ENCODE data around the gene LRRK2. TPM values are rescaled to one million over a fixed set of nuclear protein-coding genes. Genes with fewer than 3 reads are reported as not detected.

The LRRK2 gene
- total RNA-seq, 4 donors from 2014 or later = 24.0 to 32.8 (median 29.2) TPM

DNA sequence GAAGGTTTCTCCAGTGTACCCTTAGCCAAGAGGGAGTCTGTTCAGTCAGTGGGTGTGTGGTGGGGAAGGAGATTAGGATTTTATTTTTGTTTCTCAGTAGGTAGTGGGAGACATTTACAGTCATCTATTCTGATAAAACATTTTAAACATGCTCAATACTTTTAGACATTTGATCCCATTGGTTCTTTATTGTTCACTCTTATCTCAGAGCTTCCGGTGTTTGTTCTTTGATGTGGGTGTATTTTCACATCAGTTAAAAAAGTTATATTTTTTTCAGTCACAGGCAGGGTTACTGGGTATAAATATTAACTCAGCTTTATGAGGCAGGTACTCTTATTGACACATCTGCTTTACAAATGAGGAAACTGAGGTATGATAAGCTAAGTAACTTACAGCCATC is 43.3 kb upstream of the LRRK2 start:
- no peaks in the 10 kb centered on the region for H3K4me1 ChIP-seq
- TF ChIP-seq POLR2AphosphoS5 (IDR thresholded peaks at IDR 0.05) (no peak), EP300 (IDR thresholded peaks at IDR 0.05) (no peak), POLR2A (IDR thresholded peaks at IDR 0.05; ENCODE audit: low read depth) (no peak)
- TF ChIP-seq, protein P1, sequence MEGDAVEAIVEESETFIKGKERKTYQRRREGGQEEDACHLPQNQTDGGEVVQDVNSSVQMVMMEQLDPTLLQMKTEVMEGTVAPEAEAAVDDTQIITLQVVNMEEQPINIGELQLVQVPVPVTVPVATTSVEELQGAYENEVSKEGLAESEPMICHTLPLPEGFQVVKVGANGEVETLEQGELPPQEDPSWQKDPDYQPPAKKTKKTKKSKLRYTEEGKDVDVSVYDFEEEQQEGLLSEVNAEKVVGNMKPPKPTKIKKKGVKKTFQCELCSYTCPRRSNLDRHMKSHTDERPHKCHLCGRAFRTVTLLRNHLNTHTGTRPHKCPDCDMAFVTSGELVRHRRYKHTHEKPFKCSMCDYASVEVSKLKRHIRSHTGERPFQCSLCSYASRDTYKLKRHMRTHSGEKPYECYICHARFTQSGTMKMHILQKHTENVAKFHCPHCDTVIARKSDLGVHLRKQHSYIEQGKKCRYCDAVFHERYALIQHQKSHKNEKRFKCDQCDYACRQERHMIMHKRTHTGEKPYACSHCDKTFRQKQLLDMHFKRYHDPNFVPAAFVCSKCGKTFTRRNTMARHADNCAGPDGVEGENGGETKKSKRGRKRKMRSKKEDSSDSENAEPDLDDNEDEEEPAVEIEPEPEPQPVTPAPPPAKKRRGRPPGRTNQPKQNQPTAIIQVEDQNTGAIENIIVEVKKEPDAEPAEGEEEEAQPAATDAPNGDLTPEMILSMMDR (IDR thresholded peaks at IDR 0.05) = no peak
- DNase-seq (ENCODE audit: extremely low spot score) = no peak
- WGBS = 93% methylated on average over 1 of the region's 1 CpG
- intact Hi-C loops (cut with DNase I) = no loop called here
- H3K36me3 ChIP-seq = no peaks in the 10 kb centered on the region
- no peak overlapping the region for H3K4me3 ChIP-seq
- H3K27me3 ChIP-seq = no peaks in the 10 kb centered on the region
- H3K27ac ChIP-seq (replicated peaks in 1 of 4) = no peak overlapping the region
- H3K9me3 ChIP-seq = no peaks in the 10 kb centered on the region

DNA sequence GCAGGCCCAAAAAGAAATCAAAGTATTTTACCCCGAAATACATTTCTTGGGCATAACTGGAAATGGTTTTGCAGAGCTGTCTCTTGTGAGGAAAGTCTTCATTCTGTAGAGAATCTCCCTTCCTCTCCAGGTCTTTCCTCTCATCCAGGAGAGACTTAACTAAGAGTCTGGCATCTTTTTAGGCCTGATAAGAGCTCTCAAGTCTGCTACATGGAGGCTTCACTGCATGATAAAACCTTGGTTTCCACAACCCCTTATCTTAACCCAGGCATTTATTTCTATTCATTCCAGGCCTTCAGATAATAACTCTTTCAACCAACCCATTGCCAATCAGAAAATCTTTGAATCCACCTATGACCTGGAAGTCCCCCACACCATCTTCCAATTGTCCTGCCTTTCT is 41.1 kb upstream of the LRRK2 start:
- no peak overlapping the region for H3K27ac ChIP-seq (replicated peaks in 1 of 4)
- intact Hi-C loops (cut with DNase I) = no loop called here
- no peaks in the 10 kb centered on the region for H3K27me3 ChIP-seq
- H3K4me1 ChIP-seq = no peaks in the 10 kb centered on the region
- no peak for TF ChIP-seq POLR2AphosphoS5 (IDR thresholded peaks at IDR 0.05)
- TF ChIP-seq, protein P1 (IDR thresholded peaks at IDR 0.05) = no peak
- no peak for TF ChIP-seq EP300 (IDR thresholded peaks at IDR 0.05)
- TF ChIP-seq POLR2A (IDR thresholded peaks at IDR 0.05; ENCODE audit: low read depth) = no peak
- no peaks in the 10 kb centered on the region for H3K36me3 ChIP-seq
- 71% methylated on average over 1 of the region's 1 CpG for WGBS
- no peaks in the 10 kb centered on the region for H3K9me3 ChIP-seq
- DNase-seq (ENCODE audit: extremely low spot score) = no peak
- no peak overlapping the region for H3K4me3 ChIP-seq

DNA sequence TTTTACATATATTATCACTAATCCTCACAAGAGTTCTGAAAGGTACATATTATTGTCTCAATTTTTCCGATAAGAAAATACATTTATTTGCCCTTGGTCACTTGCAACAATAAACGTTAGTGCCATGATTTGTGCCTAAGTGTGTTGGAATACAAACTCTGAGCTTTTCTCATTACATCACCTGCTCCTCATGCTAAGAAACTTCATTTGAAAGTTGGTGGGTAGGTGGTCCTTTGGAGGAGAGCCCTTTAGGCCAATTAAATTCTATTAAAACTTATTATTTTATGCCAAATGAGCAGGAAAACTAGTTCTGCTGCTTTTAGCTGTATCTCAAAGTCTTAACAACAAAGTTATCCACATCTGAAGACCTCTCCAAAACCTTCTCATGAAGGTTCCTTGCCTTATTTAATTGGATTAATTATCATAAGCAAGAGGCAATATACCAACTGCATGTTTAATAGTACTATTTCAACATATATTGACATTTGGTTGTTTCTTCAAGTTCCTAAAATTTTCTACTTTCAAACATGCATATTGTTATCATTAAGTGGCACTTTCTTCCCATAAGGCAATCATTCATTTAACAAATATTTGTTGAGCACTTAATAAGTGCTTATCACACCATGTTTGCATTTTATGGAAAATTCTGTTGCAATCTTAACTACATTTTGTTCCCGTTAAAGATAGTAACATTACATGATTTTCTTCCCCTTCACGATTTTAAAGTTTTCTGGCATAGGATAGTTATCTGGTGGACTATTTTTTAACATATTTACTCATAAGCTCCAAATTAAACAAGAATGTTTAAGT is 40.1 kb upstream of the LRRK2 start:
- intact Hi-C loops (cut with DNase I) = no loop called here
- WGBS = 84% methylated on average over 4 of the region's 4 CpGs
- TF ChIP-seq, protein P1 (IDR thresholded peaks at IDR 0.05) = no peak
- TF ChIP-seq POLR2AphosphoS5 (IDR thresholded peaks at IDR 0.05) (no peak), EP300 (IDR thresholded peaks at IDR 0.05) (no peak), POLR2A (IDR thresholded peaks at IDR 0.05; ENCODE audit: low read depth) (no peak)

DNA sequence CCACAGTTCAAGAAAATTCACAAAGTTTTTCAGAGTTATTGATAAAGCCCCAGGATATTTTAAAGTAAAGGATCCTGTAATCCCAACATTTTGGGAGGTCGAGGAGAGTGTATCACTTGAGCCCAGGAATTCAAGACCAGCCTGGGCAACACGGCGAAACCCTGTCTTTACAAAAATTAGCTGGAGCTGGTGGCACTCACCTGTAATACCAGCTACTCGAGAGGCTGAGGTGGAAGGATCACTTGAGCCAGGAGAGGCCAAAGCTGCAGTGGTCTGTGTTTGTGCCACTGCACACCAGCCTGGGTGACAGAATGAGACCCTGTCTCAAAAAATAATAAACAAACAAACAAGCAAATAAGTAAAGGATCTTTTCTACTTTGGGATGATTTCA is 39.5 kb upstream of the LRRK2 start:
- no peak overlapping the region for H3K27ac ChIP-seq (replicated peaks in 1 of 4)
- H3K9me3 ChIP-seq = no peaks in the 10 kb centered on the region
- no peaks in the 10 kb centered on the region for H3K36me3 ChIP-seq
- DNase-seq (ENCODE audit: extremely low spot score) = no peak
- WGBS = 95% methylated on average over 4 of the region's 4 CpGs
- TF ChIP-seq EP300 (IDR thresholded peaks at IDR 0.05) = no peak
- no peak for TF ChIP-seq POLR2AphosphoS5 (IDR thresholded peaks at IDR 0.05)
- TF ChIP-seq POLR2A (IDR thresholded peaks at IDR 0.05; ENCODE audit: low read depth) = no peak
- TF ChIP-seq, protein P1 (IDR thresholded peaks at IDR 0.05) = no peak
- intact Hi-C loops (cut with DNase I) = no loop called here
- no peaks in the 10 kb centered on the region for H3K4me1 ChIP-seq
- no peak overlapping the region for H3K4me3 ChIP-seq
- no peaks in the 10 kb centered on the region for H3K27me3 ChIP-seq

More for the DNA sequence above, 40.1 kb upstream of the LRRK2 start:
- no peak for DNase-seq (ENCODE audit: extremely low spot score)
- Histone ChIP-seq H3K36me3 (no peaks in the 10 kb centered on the region), H3K4me1 (no peaks in the 10 kb centered on the region), H3K4me3 (no peak overlapping the region), H3K27ac (replicated peaks in 1 of 4) (no peak overlapping the region), H3K27me3 (no peaks in the 10 kb centered on the region), H3K9me3 (no peaks in the 10 kb centered on the region)
